ENCODE results near the gene ZNF587B.

DNA sequence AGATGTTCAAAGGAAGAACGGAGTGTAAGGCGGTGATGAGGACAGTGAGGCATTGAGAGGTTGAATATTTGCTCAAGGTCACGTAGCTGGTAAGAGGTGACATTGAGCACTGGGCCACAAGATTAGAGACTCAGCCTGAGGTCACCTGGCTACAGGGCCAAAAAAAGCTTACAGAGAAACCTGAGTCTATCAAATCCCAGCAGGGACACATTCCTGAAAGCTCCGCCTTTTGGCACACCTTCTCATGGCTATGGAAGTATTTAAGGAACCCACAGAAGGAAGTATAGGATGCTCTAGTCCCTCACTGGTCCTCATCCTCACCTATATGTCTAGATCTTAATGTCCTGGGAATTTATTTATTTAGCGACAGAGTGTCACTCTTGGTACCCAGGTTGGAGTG, 43.2 kb upstream of the ZNF587B start:
- TF ChIP-seq ESRRA (CRISPR knock-in tag; IDR thresholded peaks at IDR 0.05; ENCODE audit: borderline replicate concordance) (no peak), RELA (CRISPR knock-in tag; IDR thresholded peaks at IDR 0.05; ENCODE audit: borderline replicate concordance) (no peak), RORB (CRISPR knock-in tag; IDR thresholded peaks at IDR 0.05) (no peak), SP1 (CRISPR knock-in tag; conservative IDR thresholded peaks at IDR 0.05) (no peak), TEAD1 (CRISPR knock-in tag; IDR thresholded peaks at IDR 0.05) (no peak), ZNF232 (CRISPR knock-in tag; IDR thresholded peaks at IDR 0.05) (no peak), NFYB (CRISPR knock-in tag; conservative IDR thresholded peaks at IDR 0.05; ENCODE audit: low read depth) (no peak)
- TF ChIP-seq, protein P1, sequence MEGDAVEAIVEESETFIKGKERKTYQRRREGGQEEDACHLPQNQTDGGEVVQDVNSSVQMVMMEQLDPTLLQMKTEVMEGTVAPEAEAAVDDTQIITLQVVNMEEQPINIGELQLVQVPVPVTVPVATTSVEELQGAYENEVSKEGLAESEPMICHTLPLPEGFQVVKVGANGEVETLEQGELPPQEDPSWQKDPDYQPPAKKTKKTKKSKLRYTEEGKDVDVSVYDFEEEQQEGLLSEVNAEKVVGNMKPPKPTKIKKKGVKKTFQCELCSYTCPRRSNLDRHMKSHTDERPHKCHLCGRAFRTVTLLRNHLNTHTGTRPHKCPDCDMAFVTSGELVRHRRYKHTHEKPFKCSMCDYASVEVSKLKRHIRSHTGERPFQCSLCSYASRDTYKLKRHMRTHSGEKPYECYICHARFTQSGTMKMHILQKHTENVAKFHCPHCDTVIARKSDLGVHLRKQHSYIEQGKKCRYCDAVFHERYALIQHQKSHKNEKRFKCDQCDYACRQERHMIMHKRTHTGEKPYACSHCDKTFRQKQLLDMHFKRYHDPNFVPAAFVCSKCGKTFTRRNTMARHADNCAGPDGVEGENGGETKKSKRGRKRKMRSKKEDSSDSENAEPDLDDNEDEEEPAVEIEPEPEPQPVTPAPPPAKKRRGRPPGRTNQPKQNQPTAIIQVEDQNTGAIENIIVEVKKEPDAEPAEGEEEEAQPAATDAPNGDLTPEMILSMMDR (IDR thresholded peaks at IDR 0.05): no peak
- TF ChIP-seq, protein P2, sequence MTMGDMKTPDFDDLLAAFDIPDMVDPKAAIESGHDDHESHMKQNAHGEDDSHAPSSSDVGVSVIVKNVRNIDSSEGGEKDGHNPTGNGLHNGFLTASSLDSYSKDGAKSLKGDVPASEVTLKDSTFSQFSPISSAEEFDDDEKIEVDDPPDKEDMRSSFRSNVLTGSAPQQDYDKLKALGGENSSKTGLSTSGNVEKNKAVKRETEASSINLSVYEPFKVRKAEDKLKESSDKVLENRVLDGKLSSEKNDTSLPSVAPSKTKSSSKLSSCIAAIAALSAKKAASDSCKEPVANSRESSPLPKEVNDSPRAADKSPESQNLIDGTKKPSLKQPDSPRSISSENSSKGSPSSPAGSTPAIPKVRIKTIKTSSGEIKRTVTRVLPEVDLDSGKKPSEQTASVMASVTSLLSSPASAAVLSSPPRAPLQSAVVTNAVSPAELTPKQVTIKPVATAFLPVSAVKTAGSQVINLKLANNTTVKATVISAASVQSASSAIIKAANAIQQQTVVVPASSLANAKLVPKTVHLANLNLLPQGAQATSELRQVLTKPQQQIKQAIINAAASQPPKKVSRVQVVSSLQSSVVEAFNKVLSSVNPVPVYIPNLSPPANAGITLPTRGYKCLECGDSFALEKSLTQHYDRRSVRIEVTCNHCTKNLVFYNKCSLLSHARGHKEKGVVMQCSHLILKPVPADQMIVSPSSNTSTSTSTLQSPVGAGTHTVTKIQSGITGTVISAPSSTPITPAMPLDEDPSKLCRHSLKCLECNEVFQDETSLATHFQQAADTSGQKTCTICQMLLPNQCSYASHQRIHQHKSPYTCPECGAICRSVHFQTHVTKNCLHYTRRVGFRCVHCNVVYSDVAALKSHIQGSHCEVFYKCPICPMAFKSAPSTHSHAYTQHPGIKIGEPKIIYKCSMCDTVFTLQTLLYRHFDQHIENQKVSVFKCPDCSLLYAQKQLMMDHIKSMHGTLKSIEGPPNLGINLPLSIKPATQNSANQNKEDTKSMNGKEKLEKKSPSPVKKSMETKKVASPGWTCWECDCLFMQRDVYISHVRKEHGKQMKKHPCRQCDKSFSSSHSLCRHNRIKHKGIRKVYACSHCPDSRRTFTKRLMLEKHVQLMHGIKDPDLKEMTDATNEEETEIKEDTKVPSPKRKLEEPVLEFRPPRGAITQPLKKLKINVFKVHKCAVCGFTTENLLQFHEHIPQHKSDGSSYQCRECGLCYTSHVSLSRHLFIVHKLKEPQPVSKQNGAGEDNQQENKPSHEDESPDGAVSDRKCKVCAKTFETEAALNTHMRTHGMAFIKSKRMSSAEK (CRISPR knock-in tag; IDR thresholded peaks at IDR 0.05; ENCODE audit: borderline replicate concordance): no peak
- TF ChIP-seq, protein P3, sequence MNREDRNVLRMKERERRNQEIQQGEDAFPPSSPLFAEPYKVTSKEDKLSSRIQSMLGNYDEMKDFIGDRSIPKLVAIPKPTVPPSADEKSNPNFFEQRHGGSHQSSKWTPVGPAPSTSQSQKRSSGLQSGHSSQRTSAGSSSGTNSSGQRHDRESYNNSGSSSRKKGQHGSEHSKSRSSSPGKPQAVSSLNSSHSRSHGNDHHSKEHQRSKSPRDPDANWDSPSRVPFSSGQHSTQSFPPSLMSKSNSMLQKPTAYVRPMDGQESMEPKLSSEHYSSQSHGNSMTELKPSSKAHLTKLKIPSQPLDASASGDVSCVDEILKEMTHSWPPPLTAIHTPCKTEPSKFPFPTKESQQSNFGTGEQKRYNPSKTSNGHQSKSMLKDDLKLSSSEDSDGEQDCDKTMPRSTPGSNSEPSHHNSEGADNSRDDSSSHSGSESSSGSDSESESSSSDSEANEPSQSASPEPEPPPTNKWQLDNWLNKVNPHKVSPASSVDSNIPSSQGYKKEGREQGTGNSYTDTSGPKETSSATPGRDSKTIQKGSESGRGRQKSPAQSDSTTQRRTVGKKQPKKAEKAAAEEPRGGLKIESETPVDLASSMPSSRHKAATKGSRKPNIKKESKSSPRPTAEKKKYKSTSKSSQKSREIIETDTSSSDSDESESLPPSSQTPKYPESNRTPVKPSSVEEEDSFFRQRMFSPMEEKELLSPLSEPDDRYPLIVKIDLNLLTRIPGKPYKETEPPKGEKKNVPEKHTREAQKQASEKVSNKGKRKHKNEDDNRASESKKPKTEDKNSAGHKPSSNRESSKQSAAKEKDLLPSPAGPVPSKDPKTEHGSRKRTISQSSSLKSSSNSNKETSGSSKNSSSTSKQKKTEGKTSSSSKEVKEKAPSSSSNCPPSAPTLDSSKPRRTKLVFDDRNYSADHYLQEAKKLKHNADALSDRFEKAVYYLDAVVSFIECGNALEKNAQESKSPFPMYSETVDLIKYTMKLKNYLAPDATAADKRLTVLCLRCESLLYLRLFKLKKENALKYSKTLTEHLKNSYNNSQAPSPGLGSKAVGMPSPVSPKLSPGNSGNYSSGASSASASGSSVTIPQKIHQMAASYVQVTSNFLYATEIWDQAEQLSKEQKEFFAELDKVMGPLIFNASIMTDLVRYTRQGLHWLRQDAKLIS (CRISPR knock-in tag; IDR thresholded peaks at IDR 0.05; ENCODE audit: borderline replicate concordance): no peak
- TF ChIP-seq, protein P4, sequence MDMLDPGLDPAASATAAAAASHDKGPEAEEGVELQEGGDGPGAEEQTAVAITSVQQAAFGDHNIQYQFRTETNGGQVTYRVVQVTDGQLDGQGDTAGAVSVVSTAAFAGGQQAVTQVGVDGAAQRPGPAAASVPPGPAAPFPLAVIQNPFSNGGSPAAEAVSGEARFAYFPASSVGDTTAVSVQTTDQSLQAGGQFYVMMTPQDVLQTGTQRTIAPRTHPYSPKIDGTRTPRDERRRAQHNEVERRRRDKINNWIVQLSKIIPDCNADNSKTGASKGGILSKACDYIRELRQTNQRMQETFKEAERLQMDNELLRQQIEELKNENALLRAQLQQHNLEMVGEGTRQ (CRISPR knock-in tag; IDR thresholded peaks at IDR 0.05): no peak
- TF ChIP-seq, protein P5, sequence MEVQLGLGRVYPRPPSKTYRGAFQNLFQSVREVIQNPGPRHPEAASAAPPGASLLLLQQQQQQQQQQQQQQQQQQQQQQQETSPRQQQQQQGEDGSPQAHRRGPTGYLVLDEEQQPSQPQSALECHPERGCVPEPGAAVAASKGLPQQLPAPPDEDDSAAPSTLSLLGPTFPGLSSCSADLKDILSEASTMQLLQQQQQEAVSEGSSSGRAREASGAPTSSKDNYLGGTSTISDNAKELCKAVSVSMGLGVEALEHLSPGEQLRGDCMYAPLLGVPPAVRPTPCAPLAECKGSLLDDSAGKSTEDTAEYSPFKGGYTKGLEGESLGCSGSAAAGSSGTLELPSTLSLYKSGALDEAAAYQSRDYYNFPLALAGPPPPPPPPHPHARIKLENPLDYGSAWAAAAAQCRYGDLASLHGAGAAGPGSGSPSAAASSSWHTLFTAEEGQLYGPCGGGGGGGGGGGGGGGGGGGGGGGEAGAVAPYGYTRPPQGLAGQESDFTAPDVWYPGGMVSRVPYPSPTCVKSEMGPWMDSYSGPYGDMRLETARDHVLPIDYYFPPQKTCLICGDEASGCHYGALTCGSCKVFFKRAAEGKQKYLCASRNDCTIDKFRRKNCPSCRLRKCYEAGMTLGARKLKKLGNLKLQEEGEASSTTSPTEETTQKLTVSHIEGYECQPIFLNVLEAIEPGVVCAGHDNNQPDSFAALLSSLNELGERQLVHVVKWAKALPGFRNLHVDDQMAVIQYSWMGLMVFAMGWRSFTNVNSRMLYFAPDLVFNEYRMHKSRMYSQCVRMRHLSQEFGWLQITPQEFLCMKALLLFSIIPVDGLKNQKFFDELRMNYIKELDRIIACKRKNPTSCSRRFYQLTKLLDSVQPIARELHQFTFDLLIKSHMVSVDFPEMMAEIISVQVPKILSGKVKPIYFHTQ (CRISPR knock-in tag; IDR thresholded peaks at IDR 0.05): no peak
- TF ChIP-seq, protein P6, sequence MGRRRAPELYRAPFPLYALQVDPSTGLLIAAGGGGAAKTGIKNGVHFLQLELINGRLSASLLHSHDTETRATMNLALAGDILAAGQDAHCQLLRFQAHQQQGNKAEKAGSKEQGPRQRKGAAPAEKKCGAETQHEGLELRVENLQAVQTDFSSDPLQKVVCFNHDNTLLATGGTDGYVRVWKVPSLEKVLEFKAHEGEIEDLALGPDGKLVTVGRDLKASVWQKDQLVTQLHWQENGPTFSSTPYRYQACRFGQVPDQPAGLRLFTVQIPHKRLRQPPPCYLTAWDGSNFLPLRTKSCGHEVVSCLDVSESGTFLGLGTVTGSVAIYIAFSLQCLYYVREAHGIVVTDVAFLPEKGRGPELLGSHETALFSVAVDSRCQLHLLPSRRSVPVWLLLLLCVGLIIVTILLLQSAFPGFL (CRISPR knock-in tag; IDR thresholded peaks at IDR 0.05; ENCODE audit: borderline replicate concordance): no peak

All from WTC11 (cell line).